Measurements from ENCODE around the gene C10orf120.

C10orf120 gene

GRCh38 chr10:122699796-122700455 lies at the start of gene C10orf120:
TSS of gene C10orf120 (minus strand) at chr10:122699846. CDS start at chr10:122699790, 56 bp downstream.
- no peak for DNase-seq (ENCODE audit: low spot score)

- no peak for DNase-seq (ENCODE audit: low spot score)
Observed at GRCh38 chr10:122748496-122748895, 48.9 kb upstream of the C10orf120 start.

- no peak for DNase-seq (ENCODE audit: low spot score)
Observed at GRCh38 chr10:122746408-122746807, 46.8 kb upstream of the C10orf120 start.

- DNase-seq (ENCODE audit: low spot score) = no peak
Observed at GRCh38 chr10:122744257-122744656, 44.6 kb upstream of the C10orf120 start.

- DNase-seq (ENCODE audit: low spot score) = no peak
Observed at GRCh38 chr10:122740640-122741039, 41.0 kb upstream of the C10orf120 start.

- no peak for DNase-seq (ENCODE audit: low spot score)
Observed at GRCh38 chr10:122738031-122738430, 38.4 kb upstream of the C10orf120 start.

GRCh38 chr10:122733931-122734665 lies 34.5 kb upstream of the C10orf120 start:
- no peak for DNase-seq (ENCODE audit: low spot score)

GRCh38 chr10:122733443-122733842 lies 33.8 kb upstream of the C10orf120 start:
- no peak for DNase-seq (ENCODE audit: low spot score)

- DNase-seq (ENCODE audit: low spot score) = no peak
Observed at GRCh38 chr10:122730238-122730637, 30.6 kb upstream of the C10orf120 start.

GRCh38 chr10:122729126-122729525 lies 29.5 kb upstream of the C10orf120 start:
- no peak for DNase-seq (ENCODE audit: low spot score)

- DNase-seq (ENCODE audit: low spot score) = no peak
Observed at GRCh38 chr10:122727426-122727825, 27.8 kb upstream of the C10orf120 start.

GRCh38 chr10:122725768-122726167 lies 26.1 kb upstream of the C10orf120 start:
- no peak for DNase-seq (ENCODE audit: low spot score)

GRCh38 chr10:122725006-122725405 lies 25.4 kb upstream of the C10orf120 start:
- no peak for DNase-seq (ENCODE audit: low spot score)

- no peak for DNase-seq (ENCODE audit: low spot score)
Observed at GRCh38 chr10:122721111-122721510, 21.5 kb upstream of the C10orf120 start.

- no peak for DNase-seq (ENCODE audit: low spot score)
Observed at GRCh38 chr10:122716025-122716424, 16.4 kb upstream of the C10orf120 start.

- no peak for DNase-seq (ENCODE audit: low spot score)
Observed at GRCh38 chr10:122715576-122715975, 15.9 kb upstream of the C10orf120 start.

GRCh38 chr10:122713091-122713885 lies 13.6 kb upstream of the C10orf120 start:
- no peak for DNase-seq (ENCODE audit: low spot score)

GRCh38 chr10:122710576-122710975 lies 10.9 kb upstream of the C10orf120 start:
- no peak for DNase-seq (ENCODE audit: low spot score)

GRCh38 chr10:122709971-122710370 lies 10.3 kb upstream of the C10orf120 start:
- no peak for DNase-seq (ENCODE audit: low spot score)

GRCh38 chr10:122707535-122707934 lies 7.9 kb upstream of the C10orf120 start:
- DNase-seq (ENCODE audit: low spot score) = no peak

GRCh38 chr10:122706947-122707346 lies 7.3 kb upstream of the C10orf120 start:
- no peak for DNase-seq (ENCODE audit: low spot score)

GRCh38 chr10:122706467-122706866 lies 6.8 kb upstream of the C10orf120 start:
- no peak for DNase-seq (ENCODE audit: low spot score)

All from AG08395 (cell line).